NCI-H1417 treated with DMSO at 0.1 percent for 48 hours (cell line): Measurements from ENCODE around the gene ABCB10.
A peak's percentile ranks its signal among the peaks of the same experiment; 100 is the strongest.
"Not testable (repeated sequence)": the region's sequence is repeated elsewhere in the genome, so short reads cannot be mapped to it uniquely, and the experiment has no call there.

Experiments used
- DNase-seq: peaks from one replicate; lab custom pipeline; 2025; lab: John Stamatoyannopoulos, UW

Gene ABCB10

GRCh38 chr1:229536982-229537381 is 21.5 kb downstream of the ABCB10 start:
- no peak for DNase-seq

GRCh38 chr1:229535230-229535629 is 23.3 kb downstream of the ABCB10 start:
- DNase-seq = no peak

- no peak for DNase-seq
Observed at GRCh38 chr1:229531326-229531725, 27.2 kb downstream of the ABCB10 start.

GRCh38 chr1:229529639-229530038 is 28.9 kb downstream of the ABCB10 start:
- DNase-seq = no peak

GRCh38 chr1:229526695-229527094 is 31.8 kb downstream of the ABCB10 start:
- DNase-seq = no peak

- no peak for DNase-seq
Observed at GRCh38 chr1:229523052-229523451, 35.5 kb downstream of the ABCB10 start.

GRCh38 chr1:229514578-229515275 is 43.8 kb downstream of the ABCB10 start:
- no peak for DNase-seq

- not testable (repeated sequence) for DNase-seq
Observed at GRCh38 chr1:229511625-229512024, 46.9 kb downstream of the ABCB10 start.

GRCh38 chr1:229511201-229511600 is 47.3 kb downstream of the ABCB10 start:
- DNase-seq = not testable (repeated sequence)

GRCh38 chr1:229509576-229509975 is 48.9 kb downstream of the ABCB10 start:
- no peak for DNase-seq

- no peak for DNase-seq
Observed at GRCh38 chr1:229508823-229509337, 49.6 kb downstream of the ABCB10 start.

GRCh38 chr1:229507951-229508822 is 50.3 kb downstream of the ABCB10 start, which contains the start of gene NUP133:
NUP133 (minus strand) TSS chr1:229508341; CDS start chr1:229508249, 92 bp downstream.
- DNase-seq = peak; percentile 76

- DNase-seq = no peak
Observed at GRCh38 chr1:229507502-229507901, 51.0 kb downstream of the ABCB10 start.

GRCh38 chr1:229506633-229507032 is 51.9 kb downstream of the ABCB10 start:
- DNase-seq = no peak

GRCh38 chr1:229495782-229496181 is 62.7 kb downstream of the ABCB10 start:
- no peak for DNase-seq

GRCh38 chr1:229487181-229487580 is 71.3 kb downstream of the ABCB10 start:
- DNase-seq = no peak

- DNase-seq = no peak
Observed at GRCh38 chr1:229485318-229485717, 73.2 kb downstream of the ABCB10 start.

GRCh38 chr1:229482511-229482910 is 76.0 kb downstream of the ABCB10 start:
- DNase-seq = no peak

GRCh38 chr1:229480495-229480894 is 78.0 kb downstream of the ABCB10 start:
- DNase-seq = no peak

- DNase-seq = no peak
Observed at GRCh38 chr1:229479660-229480399, 78.7 kb downstream of the ABCB10 start.

GRCh38 chr1:229478852-229479251 is 79.7 kb downstream of the ABCB10 start:
- no peak for DNase-seq

- DNase-seq = not testable (repeated sequence)
Observed at GRCh38 chr1:229475859-229476258, 82.6 kb downstream of the ABCB10 start.
